ENCODE measurements around the gene CAST. TPM values are rescaled to one million over a fixed set of nuclear protein-coding genes. Genes with fewer than 3 reads are reported as not detected.

The CAST gene
- total RNA-seq, 1 experiment from 2014 or later = 52.3 TPM

DNA sequence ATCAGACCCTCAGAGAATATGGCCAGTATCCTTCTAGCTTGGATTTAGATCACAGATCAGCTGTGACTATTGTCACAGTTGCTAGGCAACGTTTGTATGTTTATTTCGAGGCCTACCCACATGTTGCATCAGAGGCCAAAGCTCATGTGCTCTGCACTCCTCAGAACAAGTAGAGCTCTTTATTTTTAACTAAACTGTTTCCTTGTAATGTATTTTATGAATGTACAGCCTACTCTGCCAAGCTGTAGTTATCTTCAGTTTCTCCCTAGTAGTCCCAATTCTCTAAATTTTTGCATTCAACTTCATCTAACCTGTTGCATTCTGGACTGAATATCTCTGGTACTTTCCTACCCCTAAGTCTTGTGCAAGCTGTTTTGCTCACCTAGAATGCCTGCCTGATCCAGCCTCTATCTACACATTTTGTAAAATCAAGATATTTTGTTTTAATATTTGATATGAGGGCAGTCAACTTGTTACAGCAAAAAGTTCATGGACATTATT, 52.8 kb downstream of the CAST start:
- no peak overlapping the region for H2BK12ac ChIP-seq (ENCODE audit: insufficient read length, low read depth, low read length)
- no CpG with 5 or more reads among the region's 2 CpGs for WGBS (ENCODE audit: extremely low coverage, insufficient read length, low lambda C conversion rate)
- H3K36me3 Mint-ChIP-seq (ENCODE audit: insufficient read depth in 1 of 3, low read depth in 3 of 3) = no peaks in the 10 kb centered on the region
- H3K4me2 ChIP-seq (ENCODE audit: insufficient read depth, insufficient read length, low read length) = no peak overlapping the region
- H3K9me3 ChIP-seq (ENCODE audit: control insufficient read depth, low read depth, low read length) = no peaks in the 10 kb centered on the region
- no peak overlapping the region for H3K18ac ChIP-seq (ENCODE audit: insufficient read length, low read depth, low read length)
- no peaks in the 10 kb centered on the region for H3K23me2 ChIP-seq (ENCODE audit: insufficient read length, low read depth, low read length, poor library complexity, severe bottlenecking)
- no peaks in the 10 kb centered on the region for H3K9me3 Mint-ChIP-seq
- no peak overlapping the region for H2AFZ ChIP-seq (ENCODE audit: low read length)
- H3K27me3 ChIP-seq (ENCODE audit: insufficient read depth, low read length) = no peaks in the 10 kb centered on the region
- no peak overlapping the region for H4K91ac ChIP-seq (ENCODE audit: insufficient read length, low read depth, low read length)
- no peaks in the 10 kb centered on the region for H3K27me3 Mint-ChIP-seq (ENCODE audit: low read depth)
- H2AK5ac ChIP-seq (ENCODE audit: insufficient read length, low read length) = no peak overlapping the region
- no peak overlapping the region for H2BK15ac ChIP-seq (ENCODE audit: low read depth, low read length)
- no peaks in the 10 kb centered on the region for H3K79me2 ChIP-seq (ENCODE audit: insufficient read depth, low read length)
- peaks cover 17% of the 10 kb centered on the region in 2 experiments for H3K4me1 Mint-ChIP-seq
- no peak overlapping the region for H2BK20ac ChIP-seq (ENCODE audit: low read depth, low read length, poor library complexity, severe bottlenecking)
- no peaks in the 10 kb centered on the region for H3K4me1 ChIP-seq (ENCODE audit: insufficient read depth, low read length)
- no peaks in the 10 kb centered on the region for H4K20me1 ChIP-seq (ENCODE audit: control insufficient read depth, insufficient read depth, insufficient read length)
- H2BK120ac ChIP-seq (ENCODE audit: low read depth, low read length, poor library complexity, severe bottlenecking) = peak overlapping the region; percentile 67
- peak overlapping the region in 2 of 3 experiments; percentile 36 to 84; a peak in 4 of 7 replicates for H3K27ac Mint-ChIP-seq
- DNase-seq = peak; percentile 36
- H3K79me1 ChIP-seq (ENCODE audit: insufficient read depth, low read depth, low read length, poor library complexity, severe bottlenecking) = no peaks in the 10 kb centered on the region
- no peak overlapping the region; the same call in 1 of the 2 replicates for H3K4ac ChIP-seq (ENCODE audit: low read depth, low read length)
- no peak overlapping the region for H3K14ac ChIP-seq (ENCODE audit: insufficient read depth, low read length)
- H3K9ac ChIP-seq (ENCODE audit: extremely low read depth, insufficient read length, low read length) = no peak overlapping the region
- no peak overlapping the region for H3K4me3 Mint-ChIP-seq
- no peak overlapping the region for H4K8ac ChIP-seq (replicated peaks; ENCODE audit: insufficient read length, low read depth, low read length)
- no peak overlapping the region for H3K56ac ChIP-seq (ENCODE audit: insufficient read length, low read depth, low read length)
- H3K23ac ChIP-seq (ENCODE audit: insufficient read length, low read depth, low read length) = no peak overlapping the region
- H3T11ph ChIP-seq (ENCODE audit: low read length) = peak overlapping the region; percentile 83
- H3K27ac ChIP-seq (ENCODE audit: insufficient read length, low read depth, low read length) = no peak overlapping the region
- TF ChIP-seq CTCF (conservative IDR thresholded peaks at IDR 0.05) = no peak
- no peak overlapping the region for H2BK5ac ChIP-seq (ENCODE audit: insufficient read length, low read length)
- no peak overlapping the region for H4K5ac ChIP-seq (ENCODE audit: insufficient read length, low read depth, low read length)

All from H9 (cell line).